Adrenal gland (tissue), 5 donors: ENCODE measurements around the gene NBL1.

Experiments used
- POLR2A ChIP-seq, 2 donors: fragments of 450-650 bp; IDR thresholded peaks; one replicate each; pipeline ENCODE4 v1.6.1; 2017; ENCODE audit warnings: antibody characterized with exemption in 2 of 2, mild to moderate bottlenecking in 2 of 2, moderate library complexity in 1 of 2
- TF ChIP-seq, protein P1 (sequence below), 6 experiments: fragments of 450-650 bp in 4 of 6; fragments of 200-600 bp in 2 of 6; sonication (generic) in 1 of 6; IDR thresholded peaks; 1 replicate in 5 of 6; 2 replicates in 1 of 6; pipeline versions ENCODE4 v1.5.1 to v1.8.0; 2016 to 2021; ENCODE audit warnings: antibody characterized with exemption in 6 of 6, mild to moderate bottlenecking in 2 of 6, moderate library complexity in 1 of 6
- donor health status: DM: no; HTN: no; CAD: no.

DNA sequence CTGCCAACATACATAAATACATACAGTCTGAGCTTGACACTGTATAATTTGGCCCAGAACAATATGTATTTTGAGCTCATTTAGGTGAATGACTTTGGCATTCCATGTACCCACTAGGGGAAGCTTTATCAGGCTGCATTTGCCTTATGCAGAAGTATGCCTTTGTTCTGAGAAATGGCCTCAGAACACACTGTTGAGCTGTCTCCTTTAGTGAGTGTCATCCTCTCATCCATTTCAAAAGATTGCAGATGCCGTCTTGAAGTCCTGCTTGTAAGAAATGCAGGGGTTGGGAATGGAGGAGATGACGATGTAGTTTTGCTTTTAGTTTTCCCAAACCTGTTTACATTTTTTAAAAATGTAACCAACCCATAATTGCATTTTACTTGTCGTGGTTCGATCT lies 14.8 kb upstream of the NBL1 start:
- TF ChIP-seq, protein P1, sequence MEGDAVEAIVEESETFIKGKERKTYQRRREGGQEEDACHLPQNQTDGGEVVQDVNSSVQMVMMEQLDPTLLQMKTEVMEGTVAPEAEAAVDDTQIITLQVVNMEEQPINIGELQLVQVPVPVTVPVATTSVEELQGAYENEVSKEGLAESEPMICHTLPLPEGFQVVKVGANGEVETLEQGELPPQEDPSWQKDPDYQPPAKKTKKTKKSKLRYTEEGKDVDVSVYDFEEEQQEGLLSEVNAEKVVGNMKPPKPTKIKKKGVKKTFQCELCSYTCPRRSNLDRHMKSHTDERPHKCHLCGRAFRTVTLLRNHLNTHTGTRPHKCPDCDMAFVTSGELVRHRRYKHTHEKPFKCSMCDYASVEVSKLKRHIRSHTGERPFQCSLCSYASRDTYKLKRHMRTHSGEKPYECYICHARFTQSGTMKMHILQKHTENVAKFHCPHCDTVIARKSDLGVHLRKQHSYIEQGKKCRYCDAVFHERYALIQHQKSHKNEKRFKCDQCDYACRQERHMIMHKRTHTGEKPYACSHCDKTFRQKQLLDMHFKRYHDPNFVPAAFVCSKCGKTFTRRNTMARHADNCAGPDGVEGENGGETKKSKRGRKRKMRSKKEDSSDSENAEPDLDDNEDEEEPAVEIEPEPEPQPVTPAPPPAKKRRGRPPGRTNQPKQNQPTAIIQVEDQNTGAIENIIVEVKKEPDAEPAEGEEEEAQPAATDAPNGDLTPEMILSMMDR (IDR thresholded peaks at IDR 0.05), result no peak
- TF ChIP-seq POLR2A (IDR thresholded peaks at IDR 0.05), result no peak
